Measurements from ENCODE around the gene RFPL4A.
"Not testable (repeated sequence)": the region's sequence is repeated elsewhere in the genome, so short reads cannot be mapped to it uniquely, and the experiment has no call there.

Gene RFPL4A

GRCh38 chr19:55717251-55717650 is 41.6 kb upstream of the RFPL4A start:
- H3K27ac ChIP-seq (ENCODE audit: low read length) = no peak overlapping the region
- H3K4me1 ChIP-seq (ENCODE audit: low read length) = no peaks in the 10 kb centered on the region
- no peaks in the 10 kb centered on the region for H3K36me3 ChIP-seq (replicated peaks; ENCODE audit: insufficient read depth, low read length)
- no peak overlapping the region for H3K4me3 ChIP-seq (ENCODE audit: low read length)
- no peaks in the 10 kb centered on the region for H4K20me1 ChIP-seq (ENCODE audit: insufficient read depth, low read length)
- H3K9me3 ChIP-seq (replicated peaks; ENCODE audit: insufficient read depth, low read length) = no peaks in the 10 kb centered on the region
- H3F3A ChIP-seq (ENCODE audit: insufficient read depth, low read length) = no peaks in the 10 kb centered on the region
- TF ChIP-seq EZH2phosphoT487 (IDR thresholded peaks at IDR 0.05; ENCODE audit: low read length) (no peak), CTCF (IDR thresholded peaks at IDR 0.05; ENCODE audit: low read length) (no peak), EZH2 (optimal IDR thresholded peaks at IDR 0.05; ENCODE audit: low read depth, low read length) (no peak)
- no peak overlapping the region for H3K9ac ChIP-seq (ENCODE audit: low read length)
- H2AFZ ChIP-seq (ENCODE audit: low read length) = no peak overlapping the region
- H3K9me2 ChIP-seq (replicated peaks; ENCODE audit: insufficient read depth, low read length) = no peaks in the 10 kb centered on the region
- no peaks in the 10 kb centered on the region for H3K79me2 ChIP-seq (ENCODE audit: low read length)
- H3K4me2 ChIP-seq (ENCODE audit: low read depth, low read length) = no peak overlapping the region
- no peak for DNase-seq
- peaks cover 73% of the 10 kb centered on the region for H3K27me3 ChIP-seq (replicated peaks; ENCODE audit: insufficient read depth, low read length)

GRCh38 chr19:55717879-55718711 is 40.8 kb upstream of the RFPL4A start:
- H4K20me1 ChIP-seq (ENCODE audit: insufficient read depth, low read length); H3K9me3 ChIP-seq (replicated peaks; ENCODE audit: insufficient read depth, low read length); H3K79me2 ChIP-seq (ENCODE audit: low read length); DNase-seq; H3K4me2 ChIP-seq (ENCODE audit: low read depth, low read length); H3K4me1 ChIP-seq (ENCODE audit: low read length); H3K9me2 ChIP-seq (replicated peaks; ENCODE audit: insufficient read depth, low read length); H3K9ac ChIP-seq (ENCODE audit: low read length); H3F3A ChIP-seq (ENCODE audit: insufficient read depth, low read length); H2AFZ ChIP-seq (ENCODE audit: low read length); H3K4me3 ChIP-seq (ENCODE audit: low read length); H3K36me3 ChIP-seq (replicated peaks; ENCODE audit: insufficient read depth, low read length); H3K27ac ChIP-seq (ENCODE audit: low read length): not testable (repeated sequence)
- H3K27me3 ChIP-seq (replicated peaks; ENCODE audit: insufficient read depth, low read length) = peaks cover 73% of the 10 kb centered on the region

GRCh38 chr19:55720214-55720746 is 38.6 kb upstream of the RFPL4A start:
- H3K4me2 ChIP-seq (ENCODE audit: low read depth, low read length) = no peak overlapping the region
- TF ChIP-seq CTCF (IDR thresholded peaks at IDR 0.05; ENCODE audit: low read length) (no peak), EZH2 (optimal IDR thresholded peaks at IDR 0.05; ENCODE audit: low read depth, low read length) (no peak), EZH2phosphoT487 (IDR thresholded peaks at IDR 0.05; ENCODE audit: low read length) (no peak)
- H4K20me1 ChIP-seq (ENCODE audit: insufficient read depth, low read length) = no peaks in the 10 kb centered on the region
- H3K9ac ChIP-seq (ENCODE audit: low read length) = no peak overlapping the region
- H3K27me3 ChIP-seq (replicated peaks; ENCODE audit: insufficient read depth, low read length) = peaks cover 57% of the 10 kb centered on the region
- H3K36me3 ChIP-seq (replicated peaks; ENCODE audit: insufficient read depth, low read length) = no peaks in the 10 kb centered on the region
- H3K79me2 ChIP-seq (ENCODE audit: low read length) = no peaks in the 10 kb centered on the region
- no peak overlapping the region for H3K4me3 ChIP-seq (ENCODE audit: low read length)
- no peaks in the 10 kb centered on the region for H3K4me1 ChIP-seq (ENCODE audit: low read length)
- no peaks in the 10 kb centered on the region for H3K9me3 ChIP-seq (replicated peaks; ENCODE audit: insufficient read depth, low read length)
- no peaks in the 10 kb centered on the region for H3F3A ChIP-seq (ENCODE audit: insufficient read depth, low read length)
- no peak overlapping the region for H2AFZ ChIP-seq (ENCODE audit: low read length)
- H3K9me2 ChIP-seq (replicated peaks; ENCODE audit: insufficient read depth, low read length) = no peaks in the 10 kb centered on the region
- H3K27ac ChIP-seq (ENCODE audit: low read length) = no peak overlapping the region
- no peak for DNase-seq

- H3K9me3 ChIP-seq (replicated peaks; ENCODE audit: insufficient read depth, low read length) = no peaks in the 10 kb centered on the region
- peaks cover 52% of the 10 kb centered on the region for H3K27me3 ChIP-seq (replicated peaks; ENCODE audit: insufficient read depth, low read length)
- H3K36me3 ChIP-seq (replicated peaks; ENCODE audit: insufficient read depth, low read length) = no peaks in the 10 kb centered on the region
- no peaks in the 10 kb centered on the region for H3K79me2 ChIP-seq (ENCODE audit: low read length)
- H4K20me1 ChIP-seq (ENCODE audit: insufficient read depth, low read length) = no peaks in the 10 kb centered on the region
- no peak for DNase-seq
- H2AFZ ChIP-seq (ENCODE audit: low read length) = no peak overlapping the region
- H3K9ac ChIP-seq (ENCODE audit: low read length) = no peak overlapping the region
- H3K4me2 ChIP-seq (ENCODE audit: low read depth, low read length) = no peak overlapping the region
- no peaks in the 10 kb centered on the region for H3K9me2 ChIP-seq (replicated peaks; ENCODE audit: insufficient read depth, low read length)
- H3K27ac ChIP-seq (ENCODE audit: low read length) = no peak overlapping the region
- no peak for TF ChIP-seq EZH2 (optimal IDR thresholded peaks at IDR 0.05; ENCODE audit: low read depth, low read length)
- no peak for TF ChIP-seq CTCF (IDR thresholded peaks at IDR 0.05; ENCODE audit: low read length)
- no peak for TF ChIP-seq EZH2phosphoT487 (IDR thresholded peaks at IDR 0.05; ENCODE audit: low read length)
- H3F3A ChIP-seq (ENCODE audit: insufficient read depth, low read length) = no peaks in the 10 kb centered on the region
- H3K4me1 ChIP-seq (ENCODE audit: low read length) = no peaks in the 10 kb centered on the region
- H3K4me3 ChIP-seq (ENCODE audit: low read length) = no peak overlapping the region
Observed at GRCh38 chr19:55720801-55721200, 38.1 kb upstream of the RFPL4A start.

Data from MM.1S (cell line).